Colon (tissue), 2 donors: ENCODE results near the gene ANKRD22.

Experiments
- FAIRE-seq: peaks from 2 replicates; lab custom pipeline; 2012; peaks lifted over from hg19 to GRCh38; lab: Jason Lieb, UNC
- donor health status: control.
- donor health status: control.

Gene ANKRD22

GRCh38 chr10:88794731-88795130 is 56.9 kb downstream of the ANKRD22 start:
- FAIRE-seq, result no peak

- FAIRE-seq, result no peak
Measured at GRCh38 chr10:88793712-88794299, 57.8 kb downstream of the ANKRD22 start.

GRCh38 chr10:88792661-88793060 is 59.0 kb downstream of the ANKRD22 start:
- no peak for FAIRE-seq

- no peak for FAIRE-seq
Measured at GRCh38 chr10:88791924-88792323, 59.7 kb downstream of the ANKRD22 start.

- no peak for FAIRE-seq
Measured at GRCh38 chr10:88788924-88789323, 62.7 kb downstream of the ANKRD22 start.

- no peak for FAIRE-seq
Measured at GRCh38 chr10:88787463-88787862, 64.2 kb downstream of the ANKRD22 start.

GRCh38 chr10:88786032-88786770 is 65.4 kb downstream of the ANKRD22 start:
- FAIRE-seq, result no peak

- no peak for FAIRE-seq
Measured at GRCh38 chr10:88783724-88784123, 67.9 kb downstream of the ANKRD22 start.

- no peak for FAIRE-seq
Measured at GRCh38 chr10:88782222-88782621, 69.4 kb downstream of the ANKRD22 start.

- FAIRE-seq, result no peak
Measured at GRCh38 chr10:88781206-88781605, 70.4 kb downstream of the ANKRD22 start.
